Stimulated activated naive CD4-positive, alpha-beta T cell (primary cell): Measurements from ENCODE around the gene NKIRAS2.
"Not testable (repeated sequence)": the region's sequence is repeated elsewhere in the genome, so short reads cannot be mapped to it uniquely, and the experiment has no call there.

Experiments used
- DNase-seq, 6 experiments: peaks; one replicate each; lab custom pipeline; 2025; lab: John Stamatoyannopoulos, UW

NKIRAS2 gene

GRCh38 chr17:41998497-41998896 lies 21.4 kb upstream of the NKIRAS2 start:
- DNase-seq, result no peak

GRCh38 chr17:42000413-42001133 lies 19.3 kb upstream of the NKIRAS2 start:
- no peak for DNase-seq

GRCh38 chr17:42001729-42002128 lies 18.2 kb upstream of the NKIRAS2 start:
- no peak for DNase-seq

GRCh38 chr17:42002175-42002791 lies 17.6 kb upstream of the NKIRAS2 start:
- no peak for DNase-seq

GRCh38 chr17:42002792-42003301 lies 17.0 kb upstream of the NKIRAS2 start:
- DNase-seq, result no peak

- no peak for DNase-seq
Observed at GRCh38 chr17:42005166-42005565, 14.7 kb upstream of the NKIRAS2 start.

GRCh38 chr17:42009170-42009569 lies 10.7 kb upstream of the NKIRAS2 start:
- DNase-seq, result no peak

GRCh38 chr17:42010266-42010680 lies 9.6 kb upstream of the NKIRAS2 start:
- DNase-seq, result not testable (repeated sequence)

GRCh38 chr17:42010898-42011516 lies 8.9 kb upstream of the NKIRAS2 start:
- no peak for DNase-seq

GRCh38 chr17:42012363-42012762 lies 7.5 kb upstream of the NKIRAS2 start:
- not testable (repeated sequence) for DNase-seq

- not testable (repeated sequence) for DNase-seq
Observed at GRCh38 chr17:42013740-42014139, 6.2 kb upstream of the NKIRAS2 start.

- DNase-seq, result peak in 1 of 6 experiments; percentile 46
Observed at GRCh38 chr17:42016411-42016831, 3.5 kb upstream of the NKIRAS2 start.

- peak; percentile 77 to 86 (median 80) for DNase-seq
Observed at GRCh38 chr17:42016941-42017865, 2.7 kb upstream of the NKIRAS2 start, which contains the start of gene DNAJC7. DNAJC7 (minus strand) TSS chr17:42017439; CDS start chr17:42017416, 23 bp downstream.

GRCh38 chr17:42017866-42018200 lies 2.1 kb upstream of the NKIRAS2 start:
- peak in 1 of 6 experiments; percentile 23 for DNase-seq

- DNase-seq, result no peak
Observed at GRCh38 chr17:42018339-42018738, 1.6 kb upstream of the NKIRAS2 start.

- DNase-seq, result no peak
Observed at GRCh38 chr17:42018988-42019387, 902 bp upstream of the NKIRAS2 start.

- not testable (repeated sequence) for DNase-seq
Observed at GRCh38 chr17:42020845-42021244, 955 bp downstream of the NKIRAS2 start.

GRCh38 chr17:42023524-42024349 lies 3.8 kb downstream of the NKIRAS2 start:
- no peak for DNase-seq

GRCh38 chr17:42025191-42025579 lies 5.3 kb downstream of the NKIRAS2 start:
- DNase-seq, result no peak

GRCh38 chr17:42025936-42026335 lies 6.0 kb downstream of the NKIRAS2 start:
- DNase-seq, result no peak
